Activated naive CD8-positive, alpha-beta T cell treated with anti-CD3 and anti-CD28 coated beads, Interleukin-2, amount 50 U/mL, for 24 hours (primary cell): ENCODE measurements around the gene SDR9C7.
"Not testable (repeated sequence)": the region's sequence is repeated elsewhere in the genome, so short reads cannot be mapped to it uniquely, and the experiment has no call there.

Source experiments
- ATAC-seq: fragments of 150-1000 bp; cut with Tn5 transposase; one replicate; pipeline ENCODE4 v1.10.0; 2021
- DNase-seq: peaks from one replicate; pipeline ENCODE4 v3.0.0; 2021
- H3K27ac Mint-ChIP-seq: one replicate; pipeline ENCODE4 v1.8.0; 2021; ENCODE audit warnings: mild to moderate bottlenecking, mixed read lengths
- H3K27me3 Mint-ChIP-seq: one replicate; pipeline ENCODE4 v1.8.0; 2021; ENCODE audit warnings: mixed read lengths
- H3K36me3 Mint-ChIP-seq: one replicate; pipeline ENCODE4 v1.8.0; 2021; ENCODE audit warnings: low read depth, mixed read lengths
- H3K4me1 Mint-ChIP-seq: one replicate; pipeline ENCODE4 v1.8.0; 2021; ENCODE audit warnings: mixed read lengths
- H3K4me3 Mint-ChIP-seq: one replicate; pipeline ENCODE4 v1.8.0; 2021; ENCODE audit warnings: mild to moderate bottlenecking, moderate library complexity, mixed read lengths
- H3K9me3 Mint-ChIP-seq: one replicate; pipeline ENCODE4 v1.8.0; 2021; ENCODE audit warnings: mixed read lengths

SDR9C7 gene

GRCh38 chr12:56933826-56934625 lies at the start of gene SDR9C7:
Gene SDR9C7 (minus strand): TSS chr12:56934408. CDS start chr12:56934261, 147 bp downstream.
- no peaks in the 10 kb centered on the region for H3K27me3 Mint-ChIP-seq
- H3K27ac Mint-ChIP-seq = no peak within 1 kb of the TSS
- peaks cover 4% of the 10 kb centered on the region for H3K4me1 Mint-ChIP-seq
- no peak for ATAC-seq
- DNase-seq = no peak
- no peaks in the 10 kb centered on the region for H3K9me3 Mint-ChIP-seq
- H3K4me3 Mint-ChIP-seq = no peak within 1 kb of the TSS
- no peaks in the 10 kb centered on the region for H3K36me3 Mint-ChIP-seq

GRCh38 chr12:56983386-56983785 lies 49.2 kb upstream of the SDR9C7 start:
- Mint-ChIP-seq H3K27me3 (peaks cover 2% of the 10 kb centered on the region), H3K4me1 (peaks cover 4% of the 10 kb centered on the region), H3K36me3 (no peaks in the 10 kb centered on the region), H3K9me3 (no peaks in the 10 kb centered on the region), H3K4me3 (no peak overlapping the region), H3K27ac (no peak overlapping the region)
- ATAC-seq = no peak
- DNase-seq = no peak

DNA sequence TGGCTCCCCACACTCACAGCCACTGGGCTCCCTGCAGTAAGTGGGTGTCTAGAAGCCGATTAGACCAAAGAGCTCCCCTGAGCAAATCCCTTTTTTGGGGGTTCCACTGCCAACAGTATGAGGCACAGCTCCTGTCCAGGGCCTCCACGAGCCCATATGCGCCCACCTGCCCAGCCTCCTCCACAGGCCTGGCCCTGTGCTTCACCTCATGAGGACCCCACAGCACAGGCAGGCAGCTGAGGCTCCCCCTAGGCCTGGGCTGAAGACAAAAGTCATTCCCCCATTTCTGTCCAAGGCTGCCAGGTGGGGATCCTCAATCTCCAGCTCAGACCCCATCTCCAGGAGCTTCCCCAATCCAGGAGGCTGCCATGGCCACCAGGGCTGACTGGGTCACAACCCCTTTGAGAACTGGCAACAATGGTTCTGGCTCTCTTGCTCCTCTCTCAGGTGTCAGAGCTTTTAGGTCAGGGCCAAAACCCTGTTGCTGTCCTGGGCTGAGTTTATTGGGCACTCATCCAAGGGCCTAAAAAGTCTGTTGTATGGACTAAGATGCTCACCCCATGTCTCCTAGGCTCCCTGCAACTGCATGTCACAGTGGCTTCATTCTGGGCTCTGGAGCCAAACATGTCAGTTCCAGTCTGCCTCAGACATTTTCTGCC lies 48.5 kb upstream of the SDR9C7 start:
- not testable (repeated sequence) for H3K36me3 Mint-ChIP-seq, H3K4me3 Mint-ChIP-seq, H3K9me3 Mint-ChIP-seq, ATAC-seq, H3K27me3 Mint-ChIP-seq, H3K27ac Mint-ChIP-seq, DNase-seq, H3K4me1 Mint-ChIP-seq

- Mint-ChIP-seq H3K9me3 (no peaks in the 10 kb centered on the region), H3K27me3 (no peaks in the 10 kb centered on the region), H3K36me3 (no peaks in the 10 kb centered on the region), H3K4me1 (no peaks in the 10 kb centered on the region), H3K4me3 (no peak overlapping the region), H3K27ac (no peak overlapping the region)
- no peak for ATAC-seq
- DNase-seq = no peak
These were observed 46.8 kb upstream of the SDR9C7 start for GRCh38 chr12:56980941-56981530.

DNA sequence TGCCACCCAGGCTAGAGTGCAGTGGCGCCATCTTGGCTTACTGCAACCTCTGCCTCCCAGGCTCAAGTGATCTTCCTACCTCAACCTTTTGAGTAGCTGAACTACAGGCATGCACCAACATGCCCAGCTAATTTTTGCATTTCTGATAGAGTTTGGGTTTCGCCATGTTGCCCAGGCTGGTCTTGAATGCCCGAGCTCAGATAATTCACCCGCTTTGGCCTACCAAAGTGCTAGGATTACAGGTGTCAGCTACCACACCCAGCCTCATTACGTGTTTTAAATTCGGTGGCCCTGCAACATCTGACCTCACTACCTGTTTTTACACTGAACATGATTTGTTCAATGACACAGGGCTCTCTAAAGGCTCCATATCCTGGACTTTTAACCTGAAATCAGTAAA lies 46.1 kb upstream of the SDR9C7 start:
- no peak overlapping the region for H3K27ac Mint-ChIP-seq

DNA sequence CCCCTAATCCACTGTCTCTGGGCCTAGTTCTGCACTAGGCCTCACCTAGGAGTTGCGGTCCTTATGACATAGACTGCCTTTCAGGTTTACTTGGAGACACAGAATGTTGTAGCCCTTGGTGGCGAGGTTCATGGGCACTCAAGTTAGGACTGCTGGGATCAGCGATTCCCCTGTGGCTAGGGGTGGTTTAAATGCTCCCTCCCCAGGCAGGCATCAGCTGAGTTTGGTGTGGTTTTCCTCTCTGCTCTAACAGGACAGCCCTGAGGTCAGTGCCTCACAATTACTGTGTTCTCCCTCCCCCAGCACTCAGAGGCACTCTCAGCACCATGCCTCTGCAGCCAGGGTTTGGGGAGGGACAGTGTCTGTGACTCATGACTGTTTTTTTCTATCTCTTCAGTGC lies 45.4 kb upstream of the SDR9C7 start:
- Mint-ChIP-seq H3K4me1 (no peaks in the 10 kb centered on the region), H3K9me3 (no peaks in the 10 kb centered on the region), H3K27me3 (no peaks in the 10 kb centered on the region), H3K36me3 (no peaks in the 10 kb centered on the region), H3K27ac (no peak overlapping the region), H3K4me3 (no peak overlapping the region)
- ATAC-seq (no peak), DNase-seq (no peak)

More for the DNA sequence above, 46.1 kb upstream of the SDR9C7 start:
- no peaks in the 10 kb centered on the region for H3K4me1 Mint-ChIP-seq
- H3K36me3 Mint-ChIP-seq = no peaks in the 10 kb centered on the region
- no peak for ATAC-seq
- DNase-seq = no peak
- H3K9me3 Mint-ChIP-seq = no peaks in the 10 kb centered on the region
- no peaks in the 10 kb centered on the region for H3K27me3 Mint-ChIP-seq
- no peak overlapping the region for H3K4me3 Mint-ChIP-seq

GRCh38 chr12:56978397-56979138 lies 44.4 kb upstream of the SDR9C7 start:
- no peak overlapping the region for H3K27ac Mint-ChIP-seq

GRCh38 chr12:56977361-56977760 lies 43.2 kb upstream of the SDR9C7 start:
- DNase-seq, H3K9me3 Mint-ChIP-seq, H3K4me1 Mint-ChIP-seq, H3K27me3 Mint-ChIP-seq, ATAC-seq, H3K27ac Mint-ChIP-seq, H3K36me3 Mint-ChIP-seq, H3K4me3 Mint-ChIP-seq: not testable (repeated sequence)

More at GRCh38 chr12:56978397-56979138, 44.4 kb upstream of the SDR9C7 start:
- DNase-seq (no peak), ATAC-seq (no peak)
- Mint-ChIP-seq H3K9me3 (no peaks in the 10 kb centered on the region), H3K4me3 (no peak overlapping the region), H3K36me3 (no peaks in the 10 kb centered on the region), H3K27me3 (no peaks in the 10 kb centered on the region), H3K4me1 (no peaks in the 10 kb centered on the region)

- ATAC-seq = not testable (repeated sequence)
These were observed 40.0 kb upstream of the SDR9C7 start for GRCh38 chr12:56974224-56974623.

DNA sequence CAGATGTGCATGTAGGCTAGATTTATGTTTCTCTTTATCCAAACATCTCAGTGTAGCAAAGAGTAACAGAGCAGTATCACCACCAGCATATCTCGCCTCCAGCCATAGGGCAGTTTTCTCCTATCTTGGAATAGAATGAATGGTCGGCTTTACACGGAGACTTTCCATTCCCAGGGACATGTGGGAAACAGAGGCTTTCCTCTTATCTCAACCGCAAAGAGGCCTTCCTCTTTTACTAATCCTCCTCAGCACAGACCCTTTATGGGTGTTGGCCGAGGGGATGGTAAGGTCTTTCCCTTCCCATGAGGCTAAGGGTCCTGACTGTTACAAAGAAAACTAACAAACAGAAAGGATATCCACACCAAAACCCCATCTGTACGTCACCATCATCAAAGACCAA lies 34.7 kb upstream of the SDR9C7 start:
- not testable (repeated sequence) for H3K27ac Mint-ChIP-seq

More at GRCh38 chr12:56974224-56974623, 40.0 kb upstream of the SDR9C7 start:
- not testable (repeated sequence) for DNase-seq, H3K4me3 Mint-ChIP-seq, H3K27me3 Mint-ChIP-seq, H3K9me3 Mint-ChIP-seq, H3K27ac Mint-ChIP-seq, H3K4me1 Mint-ChIP-seq, H3K36me3 Mint-ChIP-seq

DNA sequence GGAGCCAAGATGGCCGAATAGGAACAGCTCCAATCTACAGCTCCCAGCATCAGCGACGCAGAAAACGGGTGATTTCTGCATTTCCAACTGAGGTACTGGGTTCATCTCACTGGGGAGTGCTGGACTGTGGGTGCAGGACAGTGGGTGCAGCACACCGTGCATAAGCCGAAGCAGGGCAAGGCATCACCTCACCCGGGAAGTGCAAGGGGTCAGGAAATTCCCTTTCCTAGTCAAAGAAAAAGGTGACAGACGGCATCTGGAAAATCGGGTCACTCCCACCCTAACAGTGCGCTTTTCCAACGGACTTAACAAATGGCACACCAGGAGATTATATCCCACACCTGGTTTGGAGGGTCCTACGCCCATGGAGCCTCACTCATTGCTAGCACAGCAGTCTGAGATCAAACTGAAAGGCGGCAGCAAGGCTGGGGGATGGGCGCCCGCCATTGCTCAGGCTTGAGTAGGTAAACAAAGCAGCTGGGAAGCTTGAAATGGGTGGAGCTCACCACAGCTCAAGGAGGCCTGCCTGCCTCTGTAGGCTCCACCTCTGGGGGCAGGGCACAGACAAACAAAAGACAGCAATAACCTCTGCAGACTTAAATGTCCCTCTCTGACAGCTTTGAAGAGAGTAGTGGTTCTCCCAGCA lies 31.9 kb upstream of the SDR9C7 start:
- ATAC-seq, H3K4me1 Mint-ChIP-seq: not testable (repeated sequence)

More for the DNA sequence above, 34.7 kb upstream of the SDR9C7 start:
- H3K27me3 Mint-ChIP-seq, H3K36me3 Mint-ChIP-seq, H3K4me1 Mint-ChIP-seq, H3K9me3 Mint-ChIP-seq, ATAC-seq, DNase-seq, H3K4me3 Mint-ChIP-seq: not testable (repeated sequence)

DNA sequence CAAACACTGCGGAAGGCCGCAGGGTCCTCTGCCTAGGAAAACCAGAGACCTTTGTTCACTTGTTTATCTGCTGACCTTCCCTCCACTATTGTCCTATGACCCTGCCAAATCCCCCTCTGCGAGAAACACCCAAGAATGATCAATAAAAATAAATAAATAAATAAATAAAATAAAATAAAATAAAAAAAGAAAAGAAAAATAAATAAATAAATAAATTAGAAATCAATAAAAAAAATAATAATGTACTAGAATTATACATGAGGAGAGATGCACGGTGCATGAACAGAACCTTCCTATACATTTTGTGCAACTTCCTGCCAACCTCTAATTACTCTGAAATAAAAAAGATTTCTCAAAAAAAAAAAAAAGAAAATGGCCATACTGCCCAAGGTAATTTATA lies 30.9 kb upstream of the SDR9C7 start:
- not testable (repeated sequence) for H3K4me3 Mint-ChIP-seq, H3K27me3 Mint-ChIP-seq, DNase-seq, H3K27ac Mint-ChIP-seq, H3K4me1 Mint-ChIP-seq, H3K36me3 Mint-ChIP-seq, ATAC-seq, H3K9me3 Mint-ChIP-seq

More for the DNA sequence above, 31.9 kb upstream of the SDR9C7 start:
- not testable (repeated sequence) for H3K36me3 Mint-ChIP-seq, DNase-seq, H3K9me3 Mint-ChIP-seq, H3K4me3 Mint-ChIP-seq, H3K27ac Mint-ChIP-seq, H3K27me3 Mint-ChIP-seq

- H3K9me3 Mint-ChIP-seq = not testable (repeated sequence)
These were observed 29.3 kb upstream of the SDR9C7 start for GRCh38 chr12:56963557-56963956.

GRCh38 chr12:56962247-56962646 lies 28.0 kb upstream of the SDR9C7 start:
- not testable (repeated sequence) for ATAC-seq, H3K4me1 Mint-ChIP-seq, H3K4me3 Mint-ChIP-seq, H3K36me3 Mint-ChIP-seq, DNase-seq, H3K27ac Mint-ChIP-seq, H3K27me3 Mint-ChIP-seq, H3K9me3 Mint-ChIP-seq

More at GRCh38 chr12:56963557-56963956, 29.3 kb upstream of the SDR9C7 start:
- ATAC-seq, H3K4me3 Mint-ChIP-seq, H3K4me1 Mint-ChIP-seq, H3K36me3 Mint-ChIP-seq, H3K27ac Mint-ChIP-seq, H3K27me3 Mint-ChIP-seq, DNase-seq: not testable (repeated sequence)
